IMR-90 (cell line): Measurements from ENCODE around the gene PSMC5. TPM values are rescaled to one million over a fixed set of nuclear protein-coding genes. Genes with fewer than 3 reads are reported as not detected.

Experiments used
- ATAC-seq: fragments of 200-7000 bp; cut with Tn5 transposase; 2 replicates; pipeline ENCODE4 v1.9.1; 2020; ENCODE audit warnings: low read depth, mild to moderate bottlenecking, moderate library complexity
- BruUV-seq: library from RNA; stranded (reverse); fragments of 400-500 nt; replicated peaks from 2 replicates; lab custom pipeline; 2021; lab: Mats Ljungman, UMichigan
- CTCF ChIA-PET: fragments of 300-600 bp; formaldehyde crosslinking; extraction: SDS; loops from one replicate; lab custom pipeline; 2021; ENCODE audit warnings: antibody characterized with exemption; lab: Yijun Ruan, JAX
- POLR2A ChIA-PET: fragments of 300-600 bp; sonication (Branson Sonifier 250); formaldehyde crosslinking; loops from one replicate; lab custom pipeline; 2022; ENCODE audit warnings: antibody characterized with exemption; ENCODE audit not compliant: unreplicated experiment; lab: Charles Lee
- DNase-seq: peaks from one replicate; pipeline ENCODE4 v3.0.0; 2013
- H2AFZ ChIP-seq: replicated peaks from 2 replicates; pipeline ENCODE3; 2013; ENCODE audit warnings: low read length, mild to moderate bottlenecking; ENCODE audit not compliant: poor library complexity
- H2AK5ac ChIP-seq: 2 replicates; pipeline ENCODE4 v1.6.1; 2013; ENCODE audit warnings: low read depth, low read length, inconsistent platforms
- H2AK9ac ChIP-seq: replicated peaks from 2 replicates; pipeline ENCODE3; 2013; ENCODE audit warnings: mild to moderate bottlenecking, low read depth, low read length, moderate library complexity; ENCODE audit not compliant: poor library complexity
- H2BK120ac ChIP-seq: 2 replicates; pipeline ENCODE4 v1.6.1; 2013; ENCODE audit warnings: low read depth, low read length, inconsistent platforms
- H2BK15ac ChIP-seq: 3 replicates; pipeline ENCODE4 v1.6.1; 2013; ENCODE audit warnings: low read depth, low read length, inconsistent platforms
- H2BK20ac ChIP-seq: 2 replicates; pipeline ENCODE4 v1.6.1; 2013; ENCODE audit warnings: low read depth, mild to moderate bottlenecking, inconsistent platforms, low read length, moderate library complexity
- H2BK5ac ChIP-seq: 2 replicates; pipeline ENCODE4 v1.6.1; 2013; ENCODE audit warnings: mild to moderate bottlenecking, low read depth, low read length, inconsistent platforms; ENCODE audit not compliant: poor library complexity, severe bottlenecking
- H3K14ac ChIP-seq: replicated peaks from 2 replicates; pipeline ENCODE4 v1.6.1; 2013; ENCODE audit warnings: low read depth, low read length, inconsistent platforms
- H3K18ac ChIP-seq: 2 replicates; pipeline ENCODE4 v1.6.1; 2013; ENCODE audit warnings: low read depth, low read length, control low read depth
- H3K23ac ChIP-seq: 2 replicates; pipeline ENCODE4 v1.6.1; 2013; ENCODE audit warnings: low read depth, low read length, inconsistent platforms
- H3K27ac ChIP-seq: 2 replicates; pipeline ENCODE4 v1.5.1; 2013; ENCODE audit warnings: mild to moderate bottlenecking, control low read depth, low read length; ENCODE audit not compliant: insufficient read depth
- H3K27me3 ChIP-seq: 2 replicates; pipeline ENCODE4 v1.6.1; 2013; ENCODE audit warnings: low read length; ENCODE audit not compliant: control insufficient read depth, insufficient read depth
- H3K36me3 ChIP-seq: 2 replicates; pipeline ENCODE4 v1.6.1; 2013; ENCODE audit warnings: low read length, mixed read lengths; ENCODE audit not compliant: control insufficient read depth, insufficient read depth
- H3K4ac ChIP-seq: 2 replicates; pipeline ENCODE4 v1.6.1; 2013; ENCODE audit warnings: low read depth, low read length, inconsistent platforms
- H3K4me1 ChIP-seq: 2 replicates; pipeline ENCODE4 v1.6.1; 2013; ENCODE audit warnings: low read length, mixed read lengths; ENCODE audit not compliant: control insufficient read depth, insufficient read depth
- H3K4me2 ChIP-seq: 2 replicates; pipeline ENCODE4 v1.6.1; 2013; ENCODE audit warnings: low read depth, mild to moderate bottlenecking, control low read depth, low read length, moderate library complexity
- H3K4me3 ChIP-seq: 2 replicates; pipeline ENCODE4 v1.5.1; 2013; ENCODE audit warnings: low read depth, mild to moderate bottlenecking, control low read depth, low read length, moderate library complexity; ENCODE audit not compliant: insufficient read depth
- H3K56ac ChIP-seq: 2 replicates; pipeline ENCODE4 v1.6.1; 2013; ENCODE audit warnings: low read length, inconsistent platforms; ENCODE audit not compliant: insufficient read depth; ENCODE audit errors: extremely low read depth
- H3K79me1 ChIP-seq, 2 experiments: 2 replicates each; pipeline ENCODE4 v1.6.1; 2013; ENCODE audit warnings: low read length in 2 of 2, inconsistent platforms in 1 of 2, low read depth in 1 of 2
- H3K9ac ChIP-seq: 2 replicates; pipeline ENCODE4 v1.6.1; 2013; ENCODE audit warnings: low read depth, low read length, control low read depth
- H3K9me1 ChIP-seq: 2 replicates; pipeline ENCODE4 v1.6.1; 2013; ENCODE audit warnings: low read length, inconsistent platforms; ENCODE audit not compliant: insufficient read depth
- H3K9me3 ChIP-seq: 2 replicates; pipeline ENCODE4 v1.6.1; 2013; ENCODE audit warnings: low read length; ENCODE audit not compliant: control insufficient read depth, insufficient read depth
- H4K20me1 ChIP-seq: 2 replicates; pipeline ENCODE4 v1.6.1; 2013; ENCODE audit warnings: low read length, inconsistent platforms; ENCODE audit not compliant: insufficient read depth
- H4K5ac ChIP-seq: 2 replicates; pipeline ENCODE4 v1.6.1; 2013; ENCODE audit warnings: mild to moderate bottlenecking, low read depth, low read length, control low read depth
- H4K8ac ChIP-seq, 2 experiments: 2 replicates each; pipeline ENCODE4 v1.6.1; 2013; ENCODE audit warnings: low read depth in 2 of 2, low read length in 2 of 2, control low read depth in 1 of 2, inconsistent platforms in 1 of 2
- H4K91ac ChIP-seq: 2 replicates; pipeline ENCODE4 v1.6.1; 2013; ENCODE audit warnings: low read depth, low read length, inconsistent platforms; ENCODE audit not compliant: insufficient read depth
- CTCF ChIP-seq: conservative IDR thresholded peaks from 2 replicates; pipeline ENCODE4 v1.5.1; 2012; ENCODE audit warnings: mild to moderate bottlenecking, low read depth, low read length, improper control_type of control experiment
- FOS ChIP-seq: fragments of 150-350 bp; IDR thresholded peaks from 2 replicates; pipeline ENCODE4 v1.6.1; 2016; ENCODE audit warnings: low read depth, low read length
- MXI1 ChIP-seq: IDR thresholded peaks from 2 replicates; pipeline ENCODE4 v1.6.1; 2012; ENCODE audit warnings: low read depth, mild to moderate bottlenecking, low read length, moderate library complexity, borderline replicate concordance
- RAD21 ChIP-seq: IDR thresholded peaks from 2 replicates; pipeline ENCODE4 v1.6.1; 2012; ENCODE audit warnings: low read length, improper control_type of control experiment
- WGBS, 2 experiments: methylation state at CpG; one replicate each; pipeline versions ENCODE4 v1.1.5 to v1.1.7; 2013; ENCODE audit warnings: missing lambda C conversion rate in 2 of 2; ENCODE audit not compliant: insufficient read length in 1 of 2; ENCODE audit errors: extremely low coverage in 2 of 2; 5-methylcytosine and 5-hydroxymethylcytosine counted together
- dilution Hi-C: fragments of 300-500 bp; cut with HindIII; formaldehyde crosslinking; loops from one replicate; pipeline ENCODE4 v1.14.3; 2018; ENCODE audit warnings: low sequenced_read_pairs; ENCODE audit not compliant: unreplicated experiment
- in situ Hi-C: fragments of 300-500 bp; cut with MboI; formaldehyde crosslinking; loops from 3 replicates; pipeline ENCODE4 v1.14.3; 2019; ENCODE audit warnings: low sequenced_read_pairs, inconsistent platforms, mixed read lengths
- intact Hi-C: fragments of 100-400 bp; cut with micrococcal nuclease; formaldehyde crosslinking; loops from 2 replicates; pipeline ENCODE4 v1.10.0; 2022
- polyA plus RNA-seq, 3 experiments: library from polyadenylated mRNA; depleted of rRNA; stranded (reverse); fragments of >200 nt; gene quantifications; 2 replicates each; pipeline ENCODE4 v1.2.3, GENCODE V29; 2012; ENCODE audit warnings: low replicate concordance in 1 of 3
- total RNA-seq: library from RNA; depleted of rRNA; stranded (reverse); fragments of >200 nt; gene quantifications from 2 replicates; pipeline ENCODE4 v1.2.3, GENCODE V29; 2012
- TF ChIP-seq, protein P1 (sequence below): fragments of 150-350 bp; IDR thresholded peaks from 2 replicates; pipeline ENCODE4 v1.6.1; 2016; ENCODE audit warnings: low read depth, mild to moderate bottlenecking, low read length, moderate library complexity, borderline replicate concordance
- TF ChIP-seq, protein P2 (sequence below): fragments of 150-350 bp; IDR thresholded peaks from 2 replicates; pipeline ENCODE4 v1.6.1; 2017; ENCODE audit warnings: mild to moderate bottlenecking, antibody characterized with exemption, low read length, low read depth

Gene PSMC5
- total and polyA plus RNA-seq, 2 of the 4 experiments (the other 2 are of a cell fraction), result 105 to 165 TPM

DNA sequence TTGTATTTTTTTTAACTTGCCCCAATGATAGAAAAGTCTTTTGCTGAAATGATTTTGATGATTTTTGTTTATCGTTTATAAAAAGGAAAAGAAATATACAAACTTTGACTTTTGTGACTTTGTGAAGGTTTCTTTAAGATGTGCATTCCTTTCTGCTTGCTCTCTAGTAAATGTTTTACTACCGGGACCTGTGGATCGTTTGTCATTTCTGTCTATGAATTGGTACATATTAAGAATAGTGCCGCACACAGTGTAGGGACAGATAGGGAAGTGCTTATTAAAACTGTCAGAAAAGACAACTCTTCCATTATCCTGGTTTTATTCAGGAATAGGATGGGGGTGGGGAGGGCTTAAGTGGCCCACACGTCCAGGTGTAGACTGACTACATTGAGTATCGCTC, 8.1 kb upstream of the PSMC5 start:
- 100% methylated on average over 1 of the region's 6 CpGs; no CpG with 5 or more reads in 1 of the 2 experiments for WGBS, 2 experiments
- Histone ChIP-seq H2BK15ac (no peak overlapping the region), H3K23ac (no peak overlapping the region), H2BK20ac (no peak overlapping the region), H3K4me2 (no peak overlapping the region), H2AK5ac (no peak overlapping the region), H3K27me3 (no peaks in the 10 kb centered on the region), H4K8ac (no peak overlapping the region; a peak in 1 of 4 replicates), H3K9me3 (no peaks in the 10 kb centered on the region), H4K20me1 (peaks cover 26% of the 10 kb centered on the region), H3K4ac (no peak overlapping the region), H4K91ac (no peak overlapping the region), H3K9ac (no peak overlapping the region), H3K4me3 (no peak overlapping the region), H3K4me1 (peaks cover 20% of the 10 kb centered on the region), H3K79me1 (peaks cover 41 to 77% of the 10 kb centered on the region in 2 experiments), H3K56ac (no peak overlapping the region), H3K14ac (no peak overlapping the region), H2AK9ac (no peak overlapping the region), H2BK120ac (no peak overlapping the region), H3K27ac (no peak overlapping the region), H4K5ac (no peak overlapping the region), H3K18ac (no peak overlapping the region), H3K9me1 (peaks cover 15% of the 10 kb centered on the region), H2BK5ac (no peak overlapping the region), H3K36me3 (peaks cover 84% of the 10 kb centered on the region), H2AFZ (no peak overlapping the region)
- ChIA-PET CTCF (no interaction called here), POLR2A (no interaction called here)
- TF ChIP-seq FOS (no peak), MXI1 (no peak), CTCF (no peak), RAD21 (no peak)
- TF ChIP-seq, protein P1, sequence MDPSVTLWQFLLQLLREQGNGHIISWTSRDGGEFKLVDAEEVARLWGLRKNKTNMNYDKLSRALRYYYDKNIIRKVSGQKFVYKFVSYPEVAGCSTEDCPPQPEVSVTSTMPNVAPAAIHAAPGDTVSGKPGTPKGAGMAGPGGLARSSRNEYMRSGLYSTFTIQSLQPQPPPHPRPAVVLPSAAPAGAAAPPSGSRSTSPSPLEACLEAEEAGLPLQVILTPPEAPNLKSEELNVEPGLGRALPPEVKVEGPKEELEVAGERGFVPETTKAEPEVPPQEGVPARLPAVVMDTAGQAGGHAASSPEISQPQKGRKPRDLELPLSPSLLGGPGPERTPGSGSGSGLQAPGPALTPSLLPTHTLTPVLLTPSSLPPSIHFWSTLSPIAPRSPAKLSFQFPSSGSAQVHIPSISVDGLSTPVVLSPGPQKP, result no peak
- TF ChIP-seq, protein P2, sequence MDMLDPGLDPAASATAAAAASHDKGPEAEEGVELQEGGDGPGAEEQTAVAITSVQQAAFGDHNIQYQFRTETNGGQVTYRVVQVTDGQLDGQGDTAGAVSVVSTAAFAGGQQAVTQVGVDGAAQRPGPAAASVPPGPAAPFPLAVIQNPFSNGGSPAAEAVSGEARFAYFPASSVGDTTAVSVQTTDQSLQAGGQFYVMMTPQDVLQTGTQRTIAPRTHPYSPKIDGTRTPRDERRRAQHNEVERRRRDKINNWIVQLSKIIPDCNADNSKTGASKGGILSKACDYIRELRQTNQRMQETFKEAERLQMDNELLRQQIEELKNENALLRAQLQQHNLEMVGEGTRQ, result no peak
- DNase-seq (no peak), ATAC-seq (no peak)
- dilution Hi-C loops, result no loop called here
- in situ Hi-C loops, result no loop called here
- intact Hi-C loops, result loop anchor here (2.0 kb wide), 1 partner anchor 14 kb away; no protein-coding TSS in a partner anchor
- BruUV-seq, result no TSS peak
